DND-41 (cell line): ENCODE measurements around the gene TCF7.

Experiments
- ATAC-seq: fragments of 200-7000 bp; cut with Tn5 transposase; 3 replicates; pipeline ENCODE4 v1.9.1; 2021; ENCODE audit warnings: low read depth; ENCODE audit not compliant: insufficient read depth
- DNase-seq: peaks from one replicate; pipeline ENCODE4 v3.0.0-alpha.2; 2020
- H2AFZ ChIP-seq: 2 replicates; pipeline ENCODE4 v1.6.0; 2012; ENCODE audit warnings: low read depth, low read length
- H3K27ac ChIP-seq: 2 replicates; pipeline ENCODE4 v1.5.1; 2012; ENCODE audit warnings: low read length, inconsistent platforms
- H3K27me3 ChIP-seq: fragments of 200-600 bp; sonication (generic); 2 replicates; pipeline ENCODE4 v1.6.0; 2012; ENCODE audit warnings: low read length, mild to moderate bottlenecking, inconsistent platforms; ENCODE audit not compliant: insufficient read depth, poor library complexity
- H3K36me3 ChIP-seq: 2 replicates; pipeline ENCODE4 v1.5.1; 2012; ENCODE audit warnings: low read length, inconsistent platforms; ENCODE audit not compliant: insufficient read depth
- H3K4me1 ChIP-seq: 2 replicates; pipeline ENCODE4 v1.5.1; 2012; ENCODE audit warnings: mild to moderate bottlenecking, low read length; ENCODE audit not compliant: insufficient read depth
- H3K4me2 ChIP-seq: 2 replicates; pipeline ENCODE4 v1.6.0; 2012; ENCODE audit warnings: mild to moderate bottlenecking, moderate library complexity, low read length, inconsistent platforms; ENCODE audit not compliant: insufficient read depth
- H3K4me3 ChIP-seq, 2 experiments: fragments of 200-600 bp in 1 of 2; shearing (Covaris generic) in 1 of 2; 2 replicates each; pipeline ENCODE4 v1.5.1; 2012 to 2016; ENCODE audit warnings: inconsistent platforms in 2 of 2, low read length in 2 of 2, mild to moderate bottlenecking in 2 of 2, low read depth in 1 of 2, moderate library complexity in 1 of 2
- H3K79me2 ChIP-seq: 2 replicates; pipeline ENCODE4 v1.6.0; 2012; ENCODE audit warnings: low read length, inconsistent platforms; ENCODE audit not compliant: insufficient read depth
- H3K9ac ChIP-seq: 2 replicates; pipeline ENCODE4 v1.6.0; 2012; ENCODE audit warnings: low read depth, mild to moderate bottlenecking, inconsistent platforms, low read length, moderate library complexity
- H3K9me3 ChIP-seq: 2 replicates; pipeline ENCODE4 v1.5.1; 2012; ENCODE audit warnings: low read length, moderate library complexity, mild to moderate bottlenecking, inconsistent platforms; ENCODE audit not compliant: insufficient read depth, severe bottlenecking
- H4K20me1 ChIP-seq: 2 replicates; pipeline ENCODE4 v1.6.0; 2012; ENCODE audit warnings: low read length; ENCODE audit not compliant: insufficient read depth
- EZH2 ChIP-seq: IDR thresholded peaks from 3 replicates; pipeline ENCODE4 v1.6.1; 2012; ENCODE audit warnings: borderline replicate concordance, low read depth, mild to moderate bottlenecking, moderate library complexity, low read length, inconsistent platforms; ENCODE audit not compliant: severe bottlenecking
- TF ChIP-seq, protein P1 (sequence below): IDR thresholded peaks from 2 replicates; pipeline ENCODE4 v1.5.1; 2012; ENCODE audit warnings: borderline replicate concordance, low read length, moderate library complexity, mild to moderate bottlenecking; ENCODE audit not compliant: poor library complexity, severe bottlenecking; ENCODE audit errors: extremely low read depth

Gene TCF7

DNA sequence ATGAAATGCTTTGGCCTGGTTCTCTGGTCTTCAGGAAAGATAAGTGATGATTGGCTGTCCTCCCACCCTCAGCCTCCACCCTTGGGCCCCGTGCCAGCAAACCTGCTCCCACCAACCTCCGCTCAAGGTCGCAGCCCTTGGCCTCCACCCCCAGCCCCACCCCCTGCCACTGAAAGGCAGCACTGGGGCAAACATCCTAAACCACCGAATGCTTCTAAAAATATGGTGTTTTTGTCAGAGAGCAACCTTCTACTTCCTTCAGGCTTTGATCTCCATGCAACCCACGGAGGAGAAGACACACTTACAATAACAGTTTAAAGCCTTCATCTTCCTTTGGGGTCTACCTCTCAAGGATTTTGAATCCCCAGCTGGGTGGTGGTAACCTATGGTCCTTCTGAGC lies 24.0 kb upstream of the TCF7 start:
- TF ChIP-seq, protein P1, sequence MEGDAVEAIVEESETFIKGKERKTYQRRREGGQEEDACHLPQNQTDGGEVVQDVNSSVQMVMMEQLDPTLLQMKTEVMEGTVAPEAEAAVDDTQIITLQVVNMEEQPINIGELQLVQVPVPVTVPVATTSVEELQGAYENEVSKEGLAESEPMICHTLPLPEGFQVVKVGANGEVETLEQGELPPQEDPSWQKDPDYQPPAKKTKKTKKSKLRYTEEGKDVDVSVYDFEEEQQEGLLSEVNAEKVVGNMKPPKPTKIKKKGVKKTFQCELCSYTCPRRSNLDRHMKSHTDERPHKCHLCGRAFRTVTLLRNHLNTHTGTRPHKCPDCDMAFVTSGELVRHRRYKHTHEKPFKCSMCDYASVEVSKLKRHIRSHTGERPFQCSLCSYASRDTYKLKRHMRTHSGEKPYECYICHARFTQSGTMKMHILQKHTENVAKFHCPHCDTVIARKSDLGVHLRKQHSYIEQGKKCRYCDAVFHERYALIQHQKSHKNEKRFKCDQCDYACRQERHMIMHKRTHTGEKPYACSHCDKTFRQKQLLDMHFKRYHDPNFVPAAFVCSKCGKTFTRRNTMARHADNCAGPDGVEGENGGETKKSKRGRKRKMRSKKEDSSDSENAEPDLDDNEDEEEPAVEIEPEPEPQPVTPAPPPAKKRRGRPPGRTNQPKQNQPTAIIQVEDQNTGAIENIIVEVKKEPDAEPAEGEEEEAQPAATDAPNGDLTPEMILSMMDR: no peak
- TF ChIP-seq EZH2: no peak
- Histone ChIP-seq H3K27ac (peak overlapping the region; percentile 55), H3K4me2 (peak overlapping the region; percentile 25; the same call in 1 of the 2 replicates), H4K20me1 (peaks cover 15% of the 10 kb centered on the region), H3K27me3 (no peaks in the 10 kb centered on the region), H2AFZ (no peak overlapping the region), H3K79me2 (no peaks in the 10 kb centered on the region), H3K36me3 (no peaks in the 10 kb centered on the region), H3K9me3 (no peaks in the 10 kb centered on the region), H3K9ac (no peak overlapping the region), H3K4me1 (peaks cover 63% of the 10 kb centered on the region), H3K4me3 (no peak overlapping the region)
- DNase-seq (peak; percentile 83), ATAC-seq (peak; percentile 61)

DNA sequence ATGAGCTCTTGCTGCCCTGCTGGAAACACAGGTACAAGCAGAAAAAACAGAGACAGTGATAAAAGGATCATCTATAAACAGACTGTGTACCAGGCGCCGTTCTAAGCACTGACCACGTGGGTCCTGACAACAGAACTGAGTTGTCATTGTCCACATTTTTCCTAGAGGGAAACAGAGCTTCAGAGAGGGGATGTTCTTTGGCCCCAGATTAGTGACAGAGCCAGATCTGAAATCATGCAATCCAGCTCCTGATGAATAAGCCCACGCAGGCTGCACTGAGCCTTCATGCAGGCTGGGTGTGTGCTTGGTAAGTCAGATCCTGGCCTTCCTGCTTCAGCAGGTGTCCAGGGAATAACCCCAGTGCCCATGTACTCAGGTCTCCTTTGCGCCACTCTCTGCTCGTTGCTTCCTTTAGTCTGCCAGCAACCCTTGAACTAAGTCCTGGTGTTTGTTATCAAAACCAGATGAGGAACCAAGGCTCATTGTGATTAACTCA lies 22.8 kb upstream of the TCF7 start:
- DNase-seq (no peak), ATAC-seq (no peak)
- Histone ChIP-seq H3K9me3 (no peaks in the 10 kb centered on the region), H3K27me3 (peaks cover 2% of the 10 kb centered on the region), H3K4me3 (no peak overlapping the region), H3K9ac (no peak overlapping the region), H3K4me1 (peaks cover 53% of the 10 kb centered on the region), H3K27ac (no peak overlapping the region), H3K4me2 (no peak overlapping the region), H2AFZ (no peak overlapping the region), H3K79me2 (no peaks in the 10 kb centered on the region), H3K36me3 (no peaks in the 10 kb centered on the region), H4K20me1 (peaks cover 15% of the 10 kb centered on the region)
- TF ChIP-seq, protein P1: no peak
- TF ChIP-seq EZH2: no peak

DNA sequence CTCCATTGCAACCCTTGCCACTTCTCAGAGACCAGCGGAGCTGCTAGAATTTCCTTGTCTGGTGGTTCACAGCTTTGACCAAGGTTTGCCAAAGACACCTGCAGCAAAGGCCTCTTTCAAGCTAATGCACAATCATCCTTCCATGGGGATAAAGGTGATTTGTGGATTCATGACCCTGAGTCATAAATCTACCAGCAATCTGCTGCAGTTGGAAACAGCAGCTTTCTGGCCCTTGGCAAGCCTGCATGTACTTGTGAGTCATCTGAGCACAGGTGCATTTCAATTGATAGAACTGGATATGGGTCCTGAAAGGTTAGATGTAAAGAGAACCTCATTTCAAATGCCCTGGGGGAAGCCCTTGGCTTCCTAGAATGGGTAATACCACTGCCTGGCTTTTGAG lies 21.6 kb upstream of the TCF7 start:
- no peak overlapping the region for H3K4me3 ChIP-seq
- H4K20me1 ChIP-seq: peaks cover 15% of the 10 kb centered on the region
- H2AFZ ChIP-seq: no peak overlapping the region
- H3K9ac ChIP-seq: no peak overlapping the region
- H3K27me3 ChIP-seq: peaks cover 2% of the 10 kb centered on the region
- H3K4me1 ChIP-seq: peaks cover 41% of the 10 kb centered on the region
- no peak for DNase-seq
- H3K9me3 ChIP-seq: no peaks in the 10 kb centered on the region
- TF ChIP-seq EZH2: no peak
- TF ChIP-seq, protein P1: no peak
- no peak for ATAC-seq
- no peak overlapping the region for H3K27ac ChIP-seq
- H3K79me2 ChIP-seq: no peaks in the 10 kb centered on the region
- no peaks in the 10 kb centered on the region for H3K36me3 ChIP-seq
- no peak overlapping the region for H3K4me2 ChIP-seq
